Uterus (tissue), 4 donors: ENCODE data around the gene EIF5. TPM values are rescaled to one million over a fixed set of nuclear protein-coding genes. Genes with fewer than 3 reads are reported as not detected.

Experiments used
- DNase-seq, 2 donors: peaks; one replicate each; pipeline ENCODE4 v3.0.0-alpha.2; 2019 to 2020
- H3K27ac ChIP-seq, 2 donors: fragments of 200-600 bp; sonication (generic); 1 replicate in 1 of 2; 2 replicates in 1 of 2; pipeline ENCODE4 v1.5.1; 2016 to 2018
- H3K27me3 ChIP-seq, 2 donors: fragments of 200-600 bp; sonication (generic); one replicate each; pipeline ENCODE4 v1.5.1; 2018 to 2019; ENCODE audit warnings: control low read depth in 1 of 2
- H3K36me3 ChIP-seq, 2 donors: fragments of 200-600 bp; sonication (generic); one replicate each; pipeline ENCODE4 v1.5.1; 2019; ENCODE audit warnings: control low read depth in 1 of 2
- H3K4me1 ChIP-seq, 2 donors: fragments of 200-600 bp; sonication (generic); one replicate each; pipeline ENCODE4 v1.5.1; 2018 to 2019; ENCODE audit warnings: control low read depth in 1 of 2
- H3K4me3 ChIP-seq, 2 donors: fragments of 200-600 bp; sonication (generic); 1 replicate in 1 of 2; 2 replicates in 1 of 2; pipeline ENCODE4 v1.5.1; 2018 to 2019; ENCODE audit warnings: mild to moderate bottlenecking in 1 of 2
- H3K9me3 ChIP-seq, 2 donors: fragments of 200-600 bp; sonication (generic); one replicate each; pipeline ENCODE4 v1.5.1; 2019; ENCODE audit warnings: control low read depth in 1 of 2
- CTCF ChIP-seq, 4 experiments: fragments of 200-600 bp in 2 of 4; fragments of 450-650 bp in 2 of 4; sonication (generic) in 2 of 4; IDR thresholded peaks; one replicate each; pipeline ENCODE4 v1.5.1; 2016 to 2019; ENCODE audit warnings: antibody characterized with exemption in 4 of 4, mild to moderate bottlenecking in 2 of 4, moderate library complexity in 1 of 4
- POLR2A ChIP-seq, 2 donors: fragments of 450-650 bp; IDR thresholded peaks; one replicate each; pipeline ENCODE4 v1.6.1; 2016; ENCODE audit warnings: antibody characterized with exemption in 2 of 2, mild to moderate bottlenecking in 1 of 2, moderate library complexity in 1 of 2
- intact Hi-C: fragments of 100-400 bp; cut with DNase I; formaldehyde crosslinking; loops from one replicate; pipeline ENCODE4 v1.15.1; 2023; ENCODE audit warnings: low total_unique reads
- total RNA-seq, 4 donors: library from RNA; depleted of rRNA in 3 of 4; stranded (reverse); fragments of >200 nt in 3 of 4; gene quantifications; one replicate each; pipeline versions ENCODE4 v1.1.0 to v1.2.4, GENCODE V29; 2014 to 2023
- donor health status: DM: yes; HTN: yes; CAD: no.

The EIF5 gene
- total RNA-seq, 4 donors from 2014 or later, result 66.5 to 159 (median 113) TPM

GRCh38 chr14:103384450-103385151, 50.6 kb downstream of the EIF5 start:
- intact Hi-C loops, result no loop called here
- H3K27ac ChIP-seq, result peak overlapping the region; percentile 97 to 98
- no peaks in the 10 kb centered on the region for H3K36me3 ChIP-seq
- no peak for DNase-seq
- TF ChIP-seq POLR2A (IDR thresholded peaks at IDR 0.05), result no peak
- TF ChIP-seq CTCF (IDR thresholded peaks at IDR 0.05), result no peak
- peak overlapping the region; percentile 81 to 95 for H3K4me3 ChIP-seq
- no peaks in the 10 kb centered on the region for H3K27me3 ChIP-seq
- H3K9me3 ChIP-seq, result no peaks in the 10 kb centered on the region
- peaks cover 0 to 11% of the 10 kb centered on the region in 2 donors for H3K4me1 ChIP-seq

GRCh38 chr14:103385152-103385928, 51.3 kb downstream of the EIF5 start, which contains the start of gene MARK3:
Gene MARK3, plus strand, starts transcription at chr14:103385415. Its CDS starts 615 bp downstream, at chr14:103386030.
- no peaks in the 10 kb centered on the region for H3K9me3 ChIP-seq
- peaks cover 0 to 11% of the 10 kb centered on the region in 2 donors for H3K4me1 ChIP-seq
- peak; percentile 97 for DNase-seq
- H3K4me3 ChIP-seq, result peak within 1 kb of the TSS; percentile 81 to 95
- H3K27me3 ChIP-seq, result no peaks in the 10 kb centered on the region
- H3K36me3 ChIP-seq, result no peaks in the 10 kb centered on the region
- H3K27ac ChIP-seq, result peak within 1 kb of the TSS; percentile 97 to 98
- TF ChIP-seq POLR2A (IDR thresholded peaks at IDR 0.05) (peak; percentile 85 to 95), CTCF (IDR thresholded peaks at IDR 0.05) (peak in 3 of 4 experiments; percentile 21 to 39 (median 21))
- intact Hi-C loops, result no loop called here

- Histone ChIP-seq H3K9me3 (no peaks in the 10 kb centered on the region), H3K36me3 (no peaks in the 10 kb centered on the region), H3K27me3 (no peaks in the 10 kb centered on the region), H3K4me1 (peaks cover 0 to 11% of the 10 kb centered on the region in 2 donors), H3K4me3 (peak overlapping the region; percentile 81 to 95), H3K27ac (peak overlapping the region; percentile 97 to 98)
- no peak for DNase-seq
- TF ChIP-seq POLR2A (IDR thresholded peaks at IDR 0.05) (no peak), CTCF (IDR thresholded peaks at IDR 0.05) (no peak)
- intact Hi-C loops, result no loop called here
Observed at GRCh38 chr14:103385929-103386712, 52.1 kb downstream of the EIF5 start.

- intact Hi-C loops, result no loop called here
- Histone ChIP-seq H3K36me3 (no peaks in the 10 kb centered on the region), H3K4me1 (peaks cover 0 to 11% of the 10 kb centered on the region in 2 donors), H3K27ac (peak overlapping the region; percentile 97 to 98), H3K4me3 (peak overlapping the region; percentile 81 to 95), H3K9me3 (no peaks in the 10 kb centered on the region), H3K27me3 (no peaks in the 10 kb centered on the region)
- TF ChIP-seq POLR2A (IDR thresholded peaks at IDR 0.05) (no peak), CTCF (IDR thresholded peaks at IDR 0.05) (no peak)
- DNase-seq, result no peak
Observed at GRCh38 chr14:103386713-103387329, 52.8 kb downstream of the EIF5 start.
